GM21717 (cell line): ENCODE results near the gene MCF2L.

Source experiments
- ATAC-seq: cut with Tn5 transposase; IDR thresholded peaks from one replicate; pipeline ENCODE4 v1.9.1; 2021; ENCODE audit warnings: mild to moderate bottlenecking, moderate library complexity; ENCODE audit not compliant: unreplicated experiment

MCF2L gene

DNA sequence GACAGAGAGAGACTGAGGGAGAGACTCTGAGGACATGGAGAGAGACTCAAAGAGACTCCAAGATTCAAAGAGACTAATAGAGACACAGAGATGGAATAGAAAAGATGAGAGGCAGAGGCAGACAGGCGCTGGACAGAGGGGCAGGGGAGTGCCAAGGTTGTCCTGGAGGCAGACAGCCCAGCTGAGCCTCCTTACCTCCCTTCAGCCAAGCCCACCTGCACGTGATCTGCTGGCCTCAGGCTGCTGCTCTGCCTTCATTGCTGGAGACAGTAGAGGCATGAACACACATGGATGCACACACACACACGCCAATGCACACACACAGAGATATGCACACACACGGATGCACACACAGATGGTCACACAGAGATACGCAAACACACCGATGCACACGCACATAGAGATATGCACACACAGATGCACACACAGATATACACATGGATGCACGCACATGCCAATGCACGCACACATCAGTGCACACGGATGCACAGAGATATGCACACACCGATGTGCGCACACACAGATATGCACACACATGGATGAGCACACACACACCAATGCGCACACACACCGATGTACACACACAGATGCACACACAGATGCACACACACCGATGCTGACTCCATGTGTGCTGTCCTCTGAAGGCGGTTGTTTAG is 150.3 kb downstream of the MCF2L start:
- no peak for ATAC-seq

DNA sequence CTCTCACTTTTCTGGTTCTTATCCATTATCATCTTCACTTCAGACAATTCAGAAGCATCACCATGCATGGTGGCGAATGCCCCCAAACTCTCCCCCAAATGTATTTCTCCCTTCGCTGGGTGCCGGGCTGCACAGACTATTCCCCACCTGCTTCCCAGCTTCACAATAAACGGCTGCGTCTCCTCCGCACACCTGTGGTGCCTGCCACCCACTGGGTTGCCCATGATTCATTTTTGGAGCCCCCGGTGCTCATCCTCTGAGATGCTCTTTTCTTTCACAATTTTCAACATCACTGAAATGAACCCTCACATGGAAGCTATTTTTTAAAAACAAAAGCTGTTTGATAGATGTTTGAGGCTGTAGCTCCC is 150.8 kb downstream of the MCF2L start:
- ATAC-seq: no peak

DNA sequence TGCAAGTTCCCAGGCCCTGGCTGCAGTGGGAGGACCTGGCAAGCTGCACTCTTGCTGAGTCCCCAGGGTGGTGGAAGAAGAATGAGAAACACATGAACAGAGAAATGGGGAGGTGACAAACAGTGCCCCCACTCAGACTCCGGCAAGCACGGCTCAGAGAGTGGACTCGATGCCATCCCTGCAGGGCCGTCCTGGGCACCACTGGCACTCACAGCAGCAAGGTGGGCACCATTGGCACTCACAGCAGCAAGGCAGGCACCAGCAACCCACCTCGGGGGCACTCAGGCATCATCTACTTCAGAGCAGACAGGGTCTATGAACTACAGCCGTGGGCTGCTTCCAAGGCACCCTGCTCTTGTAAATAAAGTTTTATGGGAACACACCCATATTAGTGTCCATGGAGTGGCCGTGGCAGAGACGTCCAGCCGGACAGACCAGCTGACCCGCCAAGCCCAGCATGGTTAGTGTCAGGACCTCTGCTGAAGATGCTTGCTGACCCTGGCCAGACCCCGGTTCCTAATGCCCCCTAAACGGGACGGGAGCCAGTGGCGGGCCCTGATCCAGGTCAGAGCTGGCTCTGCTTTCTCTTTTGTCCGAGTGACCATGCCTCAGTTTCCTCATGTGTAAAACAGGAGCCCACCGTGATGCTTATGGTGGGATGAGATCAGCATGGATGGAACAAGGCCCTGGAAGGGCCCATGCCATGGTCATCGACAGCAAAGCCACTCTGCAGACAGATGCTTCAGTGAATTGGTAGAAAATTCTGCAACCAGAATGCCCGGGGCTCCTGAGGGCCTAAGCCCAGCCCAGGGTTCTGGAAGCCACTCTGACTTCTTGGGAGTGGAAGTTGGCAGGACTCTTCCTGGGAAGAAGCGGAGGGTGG is 151.5 kb downstream of the MCF2L start:
- ATAC-seq: no peak

DNA sequence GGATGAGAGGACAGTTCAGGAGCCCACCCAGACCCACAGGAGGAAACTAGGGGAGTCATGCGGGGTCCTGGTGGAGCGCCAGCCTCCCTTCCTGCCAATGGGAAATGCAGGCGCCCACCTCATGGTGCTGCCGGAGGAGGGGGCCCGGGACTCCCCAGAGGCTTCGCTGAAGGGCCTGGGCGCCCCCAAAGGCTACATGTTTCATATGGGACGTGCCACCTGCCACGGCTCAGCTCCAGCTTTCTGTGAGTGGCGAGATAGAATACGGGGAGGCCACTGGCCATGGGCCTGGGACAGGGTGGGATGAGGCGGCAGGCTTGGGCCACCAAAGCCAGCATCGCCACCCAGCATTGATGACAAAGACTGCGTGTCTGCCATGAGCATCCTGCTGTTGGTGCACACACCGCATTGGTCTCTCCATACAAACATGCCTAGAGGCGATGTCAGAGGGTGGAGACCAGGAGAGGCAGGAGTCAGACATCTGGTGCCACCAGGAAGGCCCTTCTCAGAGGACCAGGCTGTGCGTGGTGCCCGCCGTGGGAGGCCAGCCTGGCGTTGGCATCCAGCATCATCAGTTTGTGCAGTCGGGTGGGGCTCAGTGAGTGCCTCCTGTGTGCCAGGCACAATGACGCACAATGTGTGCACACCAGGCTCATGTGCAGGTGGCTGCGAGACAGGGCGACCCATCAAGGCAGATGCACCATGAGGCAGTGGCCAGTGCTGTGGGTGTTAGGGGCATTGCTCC is 152.3 kb downstream of the MCF2L start:
- ATAC-seq: no peak

DNA sequence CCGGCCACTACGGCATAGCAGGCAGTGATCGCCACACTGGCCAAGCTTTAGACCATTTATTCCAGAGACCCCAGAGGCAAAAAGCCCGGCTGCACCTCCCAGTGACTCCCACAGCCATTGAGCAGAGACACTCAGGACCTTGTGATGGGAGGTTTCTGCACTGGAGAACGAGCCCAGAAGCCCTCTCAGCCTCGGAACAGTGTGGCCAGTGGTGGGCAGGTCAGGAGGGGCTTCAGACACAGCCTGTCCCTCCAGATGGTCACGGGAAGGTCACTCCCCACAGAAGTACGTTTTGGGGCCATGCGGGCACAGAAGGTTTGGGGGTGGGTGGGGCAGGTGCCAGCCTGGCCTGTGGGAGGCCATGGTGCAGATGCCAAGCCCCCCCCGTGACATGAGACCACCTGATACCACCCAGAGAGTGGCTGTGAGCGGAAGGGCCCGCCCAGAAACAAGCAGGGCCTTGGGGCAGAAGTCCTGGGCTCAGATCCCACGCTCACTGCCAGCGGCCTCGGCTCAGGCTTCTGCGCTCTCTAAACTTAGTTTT is 153.0 kb downstream of the MCF2L start:
- ATAC-seq: no peak

DNA sequence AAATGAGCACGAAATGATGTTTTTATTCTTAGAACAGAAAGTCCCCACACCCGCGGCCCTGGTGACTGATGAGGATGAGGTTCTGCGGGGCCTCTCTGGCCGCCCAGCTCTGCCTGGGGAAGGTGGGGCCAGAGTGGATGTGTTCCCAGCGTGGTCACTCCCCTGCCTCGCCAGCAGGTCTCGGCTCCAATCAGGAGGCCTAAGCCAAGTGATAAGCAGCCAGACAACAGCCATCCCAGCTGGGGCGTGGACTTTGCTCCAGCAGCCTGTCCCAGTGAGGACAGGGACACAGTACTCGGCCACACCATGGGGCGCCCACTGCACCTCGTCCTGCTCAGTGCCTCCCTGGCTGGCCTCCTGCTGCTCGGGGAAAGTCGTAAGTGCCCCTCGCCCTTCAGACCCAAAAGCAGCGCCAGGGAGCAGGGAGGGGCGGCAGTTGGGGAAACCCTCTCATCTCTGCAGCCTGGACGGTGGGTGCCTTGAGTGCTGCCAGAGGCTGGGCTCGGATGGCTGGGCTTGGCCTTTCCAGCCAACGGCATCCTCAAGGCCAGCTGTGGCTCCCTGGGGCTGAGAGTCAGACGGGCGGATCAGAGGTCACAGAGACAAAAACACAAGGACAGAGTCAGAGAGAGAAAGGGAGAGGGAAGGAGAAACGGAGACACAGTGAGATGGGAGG is 153.7 kb downstream of the MCF2L start, which contains the start of gene F10:
Gene F10, plus strand, starts transcription at position 250 of the 676 bp plus-strand sequence. Its CDS starts 57 bp downstream, at position 307.
- no peak for ATAC-seq

DNA sequence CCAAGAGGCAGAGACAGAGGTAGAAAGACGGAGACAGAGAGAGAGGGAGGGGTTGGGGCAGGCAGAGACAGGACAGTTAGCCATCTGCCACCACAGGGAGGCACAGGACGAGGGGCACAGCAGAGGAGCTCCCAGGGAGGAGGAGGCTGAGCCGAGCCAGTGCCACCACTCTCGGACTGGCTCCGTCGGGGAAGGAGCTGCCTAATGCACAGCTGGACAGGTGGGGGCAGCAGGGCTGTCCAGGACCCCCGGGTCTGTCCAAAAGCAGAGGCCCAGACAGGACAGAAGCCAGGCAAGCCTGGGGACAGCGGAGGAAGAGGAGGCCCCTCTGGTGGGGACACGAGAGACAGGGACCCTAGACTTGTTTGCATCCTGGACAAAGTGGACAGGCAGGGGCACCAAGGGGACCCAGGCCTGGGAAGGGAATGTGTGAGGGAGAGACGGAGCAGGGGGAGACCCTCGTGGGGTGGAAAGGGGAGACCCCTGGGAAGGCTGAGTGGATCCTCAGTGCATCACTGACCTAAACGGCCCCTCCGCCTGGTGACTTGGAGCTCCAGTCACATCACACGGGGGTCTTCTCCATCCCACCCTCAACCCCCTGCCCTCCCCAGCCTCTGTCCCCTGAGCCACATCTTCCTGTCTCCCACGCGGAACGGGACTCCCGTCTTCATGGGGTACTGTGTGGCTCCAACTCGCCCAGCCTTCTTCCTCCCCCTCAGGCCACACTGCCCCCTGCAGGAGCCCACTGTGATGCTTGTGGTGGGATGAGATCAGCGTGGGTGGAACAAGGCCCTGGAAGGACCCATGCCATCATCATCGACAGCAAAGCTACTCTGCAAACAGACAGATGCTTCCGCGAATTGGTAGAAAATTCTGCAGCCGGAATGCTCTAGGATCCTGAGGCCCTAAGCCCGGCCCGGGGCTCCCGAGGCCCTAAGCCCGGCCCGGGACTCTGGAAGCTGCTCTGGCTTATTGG is 154.5 kb downstream of the MCF2L start:
- no peak for ATAC-seq

DNA sequence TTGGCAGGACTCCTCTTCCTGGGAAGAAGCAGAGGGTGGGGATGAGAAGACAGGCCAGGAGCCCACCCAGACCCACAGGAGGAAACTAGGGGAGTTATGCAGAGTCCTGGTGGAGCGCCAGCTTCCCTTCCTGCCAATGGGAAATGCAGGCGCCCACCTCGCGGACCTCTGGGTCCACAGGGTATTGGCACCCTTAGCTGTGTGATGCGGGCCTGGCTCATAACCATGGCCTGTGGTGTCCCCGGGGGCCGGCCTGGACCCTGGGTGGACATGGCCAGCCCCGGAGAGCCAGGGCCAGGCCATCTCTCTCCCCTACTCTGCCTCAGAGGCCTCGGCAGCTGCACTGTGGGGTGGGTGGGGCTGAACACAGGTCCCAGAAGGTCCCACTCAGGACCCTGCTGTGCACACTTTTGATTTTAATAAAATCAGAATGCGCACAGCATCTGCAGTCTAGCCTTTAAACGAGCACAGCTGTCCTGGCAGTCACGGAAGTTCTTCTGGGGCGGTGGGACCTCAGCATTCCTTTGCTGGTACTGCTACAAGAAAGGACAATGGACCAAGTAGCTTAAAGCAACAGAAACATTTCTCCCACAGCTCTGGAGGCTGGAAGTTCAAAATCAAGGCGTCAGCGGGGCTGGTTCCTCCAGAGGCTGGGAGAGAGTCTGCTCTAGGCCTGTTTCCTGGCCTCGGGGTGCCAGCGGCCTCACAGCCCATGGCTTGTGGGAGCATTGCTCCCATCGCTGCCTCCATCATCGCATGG is 155.4 kb downstream of the MCF2L start:
- no peak for ATAC-seq

DNA sequence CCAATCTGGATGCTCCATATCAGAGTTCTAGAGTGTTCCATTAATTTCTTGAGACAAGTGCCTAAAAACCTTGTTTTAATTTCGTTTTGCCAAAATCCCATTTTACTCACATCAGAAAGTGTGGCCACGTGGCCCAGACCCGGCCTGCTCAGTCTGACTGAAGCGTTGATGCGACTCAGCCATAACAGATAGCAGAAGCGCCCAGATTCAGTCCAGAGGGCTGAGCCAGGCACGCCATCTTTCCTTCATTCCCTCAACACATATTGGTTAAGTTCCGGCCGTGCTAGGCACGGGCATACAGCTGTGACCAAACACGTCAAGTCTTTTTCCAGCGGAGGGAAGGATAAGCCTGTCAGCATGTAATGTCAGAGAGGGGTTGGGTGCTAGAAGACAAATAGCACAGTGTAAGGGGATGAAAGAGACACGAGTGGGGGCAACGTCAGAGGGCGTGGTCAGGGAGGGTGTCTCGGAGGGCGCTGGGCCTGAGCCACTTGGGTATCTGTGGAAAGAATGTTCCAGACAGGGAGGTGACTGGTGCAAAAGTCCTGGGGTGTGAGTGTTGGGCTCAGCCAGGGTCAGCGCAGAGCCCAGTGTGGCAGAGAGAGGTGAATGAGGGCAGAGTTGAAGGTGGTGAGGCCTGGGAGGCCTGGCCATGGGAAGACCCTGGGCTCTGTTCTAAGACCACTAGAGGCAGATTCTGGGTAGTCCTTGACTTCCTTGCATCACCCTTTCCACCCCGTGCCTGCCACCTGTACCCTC is 156.7 kb downstream of the MCF2L start:
- no peak for ATAC-seq

DNA sequence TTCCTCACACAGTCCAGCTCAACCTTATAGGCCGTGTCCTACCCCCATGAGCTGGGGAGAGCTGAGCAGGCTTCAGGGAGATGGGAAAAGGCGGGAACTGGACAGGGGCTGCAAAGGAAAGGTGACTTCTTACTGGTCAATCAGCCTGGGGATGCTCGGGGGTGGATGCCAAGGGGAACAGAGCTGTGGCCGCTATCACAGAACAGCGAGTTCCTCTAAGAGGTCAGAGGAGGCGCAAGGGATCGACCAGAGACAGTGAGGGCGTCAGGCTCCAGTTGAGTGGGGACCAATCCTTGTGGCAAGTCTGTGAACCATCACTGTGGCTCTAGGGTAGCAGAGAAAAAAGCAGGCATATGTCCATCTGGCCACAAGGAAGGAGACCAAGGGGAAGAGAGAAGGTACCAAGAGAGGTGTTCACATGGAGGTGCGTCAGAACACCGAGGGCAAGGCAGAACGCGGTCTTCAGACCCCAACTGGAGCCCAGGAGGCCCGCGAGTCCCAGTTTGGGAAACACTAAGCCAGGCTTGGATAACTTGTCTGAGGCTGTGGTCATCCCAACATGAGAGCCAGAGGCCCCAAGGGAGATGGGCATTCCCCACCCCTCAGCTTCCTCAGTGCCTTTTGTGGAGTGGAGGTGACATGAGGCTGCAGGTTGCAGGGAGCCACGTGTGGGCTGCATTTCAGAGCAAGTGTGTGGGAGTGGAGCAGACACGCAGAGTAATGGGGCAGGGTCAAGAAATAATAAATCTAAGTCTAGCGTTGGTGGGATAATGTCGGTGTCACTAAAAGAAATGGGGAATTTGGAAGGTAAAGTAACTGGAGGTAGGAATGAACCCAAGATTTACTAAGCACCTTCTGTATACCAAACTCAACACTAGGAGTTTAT is 157.5 kb downstream of the MCF2L start:
- ATAC-seq: no peak

DNA sequence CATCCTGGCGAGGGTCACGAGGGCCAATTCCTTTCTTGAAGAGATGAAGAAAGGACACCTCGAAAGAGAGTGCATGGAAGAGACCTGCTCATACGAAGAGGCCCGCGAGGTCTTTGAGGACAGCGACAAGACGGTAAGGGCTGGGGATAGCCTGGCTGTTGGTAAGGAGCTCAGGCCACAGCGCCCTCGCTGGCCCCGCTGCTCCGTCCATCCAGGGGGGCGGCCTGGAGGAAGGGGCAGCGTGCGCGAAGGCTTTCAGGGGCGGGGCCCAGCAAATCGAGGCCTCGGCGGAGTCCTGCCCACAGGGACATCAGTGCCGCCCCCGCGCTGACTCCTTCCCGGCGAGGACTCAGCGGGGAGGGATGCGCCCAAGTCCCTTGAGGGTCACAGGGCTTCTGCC is 160.5 kb downstream of the MCF2L start:
- ATAC-seq: no peak

DNA sequence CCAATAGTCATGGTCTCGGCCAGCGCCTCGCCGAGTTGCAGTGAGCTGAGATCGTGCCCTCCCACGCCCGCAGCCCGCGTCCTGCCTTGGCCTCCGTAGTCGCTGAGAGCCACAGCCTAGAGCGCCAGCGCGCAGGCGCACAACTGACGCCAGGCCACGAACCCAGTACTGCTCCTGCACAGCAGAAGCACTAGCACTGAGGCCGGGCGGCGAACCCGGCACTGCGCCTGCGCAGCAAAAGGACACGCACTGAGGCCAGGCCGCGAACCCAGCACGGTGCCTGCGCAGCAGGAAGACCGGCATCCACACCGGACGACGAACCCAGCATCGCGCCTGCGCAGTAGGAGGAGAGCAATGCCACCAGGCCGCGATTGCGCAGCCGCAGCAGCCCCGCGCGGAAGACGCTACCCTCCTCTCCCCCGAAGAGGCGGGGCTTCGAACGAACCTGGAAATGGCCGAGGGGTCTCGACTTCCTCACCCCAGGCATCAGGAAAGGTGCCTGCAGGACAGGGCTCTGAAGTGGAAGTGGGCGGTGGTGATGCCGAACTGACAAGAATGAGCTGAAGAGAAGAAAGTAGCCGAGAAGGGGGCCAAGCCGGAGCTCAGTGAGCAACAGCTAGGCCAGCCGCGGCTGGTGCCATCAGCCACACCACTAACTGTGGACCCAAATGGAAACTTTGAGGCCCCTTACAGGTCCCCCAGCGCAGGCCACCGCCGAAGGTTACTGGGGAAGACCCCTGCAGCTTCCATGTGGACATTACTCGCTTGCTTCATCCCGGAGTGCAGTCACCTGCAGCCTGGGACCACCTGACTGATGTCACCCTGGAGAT is 161.1 kb downstream of the MCF2L start:
- no peak for ATAC-seq

DNA sequence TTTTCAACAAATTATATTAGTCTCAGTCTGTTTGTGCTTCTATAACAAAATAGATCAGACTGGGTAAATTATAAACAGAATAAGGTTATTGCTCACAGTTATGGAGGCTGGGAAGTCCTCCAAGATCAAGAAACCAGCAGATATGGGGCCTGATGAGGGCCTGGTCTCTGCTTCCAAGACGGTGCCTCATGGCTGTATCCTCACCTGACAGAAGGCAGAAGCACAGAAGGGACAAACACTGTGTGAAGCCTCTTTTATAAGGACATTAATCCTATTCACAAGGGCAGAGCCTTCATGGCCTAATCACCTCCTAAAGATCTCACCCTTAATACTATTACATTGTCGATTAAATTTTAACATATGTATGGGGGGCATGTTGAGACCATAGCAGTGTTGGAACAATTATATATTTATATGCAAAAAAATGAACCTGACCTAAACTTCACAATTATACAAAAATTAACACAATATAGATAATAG is 166.3 kb downstream of the MCF2L start:
- ATAC-seq: no peak

DNA sequence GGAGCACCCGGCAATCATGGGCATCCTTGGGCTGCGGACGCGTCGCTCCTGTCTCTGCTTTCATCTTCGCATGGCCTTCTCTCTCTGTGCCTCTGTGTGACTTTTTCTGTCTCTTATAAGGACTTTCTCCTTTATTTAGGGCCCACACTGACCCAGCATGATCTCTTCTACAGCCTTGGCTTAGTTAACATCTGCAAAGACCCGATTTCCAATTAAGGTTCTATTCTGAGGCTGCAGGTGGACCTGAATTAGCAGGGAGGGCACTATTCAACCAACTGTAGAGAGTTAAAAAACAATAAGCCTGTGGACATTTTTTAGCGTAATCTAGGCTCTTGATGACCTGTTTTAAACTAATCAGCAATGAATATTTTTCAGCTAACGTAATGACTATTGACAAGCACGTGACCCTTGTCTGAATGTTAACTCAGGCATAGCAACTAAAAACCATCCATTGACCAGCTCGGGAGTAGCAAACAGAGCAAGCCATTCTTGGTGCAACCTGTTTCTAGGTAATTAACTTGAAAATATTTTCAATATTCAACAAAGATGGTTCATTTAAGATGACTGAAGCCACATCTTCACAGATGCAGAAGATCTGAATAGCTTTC is 168.8 kb downstream of the MCF2L start:
- no peak for ATAC-seq

DNA sequence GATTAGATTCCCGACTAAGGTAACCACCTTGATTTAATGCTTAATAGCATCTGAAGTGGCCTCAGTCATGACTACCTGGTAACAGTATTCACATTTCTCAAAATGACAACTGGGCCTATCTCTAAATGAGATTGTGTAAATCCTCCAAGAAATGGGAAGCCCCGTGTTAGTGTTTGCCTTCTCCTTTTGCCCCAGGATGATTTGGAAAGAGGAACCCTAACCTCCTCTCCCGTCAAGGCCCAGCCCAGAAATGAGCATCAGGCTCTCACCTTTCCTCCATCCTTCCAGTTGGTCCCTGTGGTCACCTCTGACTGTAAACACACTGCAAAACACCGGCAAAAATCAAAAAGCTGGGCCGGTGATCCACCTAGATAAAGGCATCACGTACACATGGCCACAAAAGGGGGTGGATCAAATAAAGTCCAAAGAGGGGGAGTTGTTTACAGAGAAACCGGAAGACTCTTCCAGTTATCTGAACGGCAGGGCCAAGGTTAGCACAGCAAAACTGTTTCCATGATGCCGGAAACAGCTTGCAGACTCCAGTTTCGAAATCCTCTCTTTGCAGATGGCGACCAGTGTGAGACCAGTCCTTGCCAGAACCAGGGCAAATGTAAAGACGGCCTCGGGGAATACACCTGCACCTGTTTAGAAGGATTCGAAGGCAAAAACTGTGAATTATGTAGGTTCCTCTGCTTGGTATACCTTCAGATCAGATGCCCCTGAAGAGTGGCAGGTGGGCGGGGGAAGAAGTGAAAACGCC is 170.0 kb downstream of the MCF2L start:
- ATAC-seq: no peak
